Mesendoderm (in vitro differentiated cells): ENCODE measurements around the gene CKS2.

Experiments
- DNase-seq: peaks from one replicate; pipeline ENCODE4 v3.0.0; 2013
- H2AK5ac ChIP-seq: 2 replicates; pipeline ENCODE4 v1.6.1; 2013; ENCODE audit warnings: low read length, inconsistent platforms
- H2BK120ac ChIP-seq: 2 replicates; pipeline ENCODE4 v1.6.1; 2013; ENCODE audit warnings: low read depth, mild to moderate bottlenecking, low read length, moderate library complexity, mixed read lengths
- H2BK15ac ChIP-seq: replicated peaks from 2 replicates; pipeline ENCODE4 v1.6.1; 2013; ENCODE audit warnings: low read depth, mild to moderate bottlenecking, moderate library complexity
- H2BK5ac ChIP-seq: 2 replicates; pipeline ENCODE4 v1.6.1; 2013; ENCODE audit warnings: low read length, inconsistent platforms
- H3K18ac ChIP-seq: 2 replicates; pipeline ENCODE4 v1.6.1; 2013; ENCODE audit warnings: mild to moderate bottlenecking, low read length, mixed read lengths
- H3K23ac ChIP-seq: one replicate; pipeline ENCODE4 v1.6.1; 2013; ENCODE audit warnings: low read length
- H3K27ac ChIP-seq: 2 replicates; pipeline ENCODE4 v1.5.1; 2013; ENCODE audit warnings: low read depth, mild to moderate bottlenecking, inconsistent platforms, low read length, moderate library complexity
- H3K27me3 ChIP-seq: 2 replicates; pipeline ENCODE4 v1.6.1; 2013; ENCODE audit warnings: low read length, control low read depth, mild to moderate bottlenecking, inconsistent platforms; ENCODE audit not compliant: insufficient read depth, poor library complexity
- H3K36me3 ChIP-seq: 2 replicates; pipeline ENCODE4 v1.6.1; 2013; ENCODE audit warnings: low read length, inconsistent platforms; ENCODE audit not compliant: control insufficient read depth, insufficient read depth
- H3K4ac ChIP-seq: one replicate; pipeline ENCODE4 v1.6.1; 2013; ENCODE audit warnings: low read depth, mild to moderate bottlenecking, low read length, moderate library complexity
- H3K4me1 ChIP-seq: 2 replicates; pipeline ENCODE4 v1.6.1; 2013; ENCODE audit warnings: low read depth, low read length, inconsistent platforms; ENCODE audit not compliant: control insufficient read depth
- H3K4me2 ChIP-seq: 2 replicates; pipeline ENCODE4 v1.6.1; 2013; ENCODE audit warnings: low read length
- H3K4me3 ChIP-seq: 2 replicates; pipeline ENCODE4 v1.5.1; 2013; ENCODE audit warnings: mild to moderate bottlenecking, low read length
- H3K56ac ChIP-seq: one replicate; pipeline ENCODE4 v1.6.1; 2013; ENCODE audit warnings: low read length
- H3K79me1 ChIP-seq: 2 replicates; pipeline ENCODE4 v1.6.1; 2013; ENCODE audit warnings: low read length, inconsistent platforms
- H3K79me2 ChIP-seq: 2 replicates; pipeline ENCODE4 v1.6.1; 2013; ENCODE audit warnings: mild to moderate bottlenecking, low read length; ENCODE audit not compliant: control insufficient read depth, insufficient read depth
- H3K9ac ChIP-seq: 2 replicates; pipeline ENCODE4 v1.6.1; 2013; ENCODE audit warnings: low read length, inconsistent platforms
- H4K5ac ChIP-seq: one replicate; pipeline ENCODE4 v1.6.1; 2013; ENCODE audit warnings: low read length
- H4K8ac ChIP-seq: one replicate; pipeline ENCODE4 v1.6.1; 2013; ENCODE audit warnings: low read depth, mild to moderate bottlenecking, control low read depth, low read length, moderate library complexity
- WGBS: extraction: QIAGEN DNeasy Blood & Tissue Kit; methylation state at CpG from one replicate; pipeline ENCODE4 v1.1.7; 2013; ENCODE audit warnings: low lambda C conversion rate, missing lambda C conversion rate; ENCODE audit not compliant: insufficient coverage; ENCODE audit errors: extremely low coverage; 5-methylcytosine and 5-hydroxymethylcytosine counted together

The CKS2 gene

DNA sequence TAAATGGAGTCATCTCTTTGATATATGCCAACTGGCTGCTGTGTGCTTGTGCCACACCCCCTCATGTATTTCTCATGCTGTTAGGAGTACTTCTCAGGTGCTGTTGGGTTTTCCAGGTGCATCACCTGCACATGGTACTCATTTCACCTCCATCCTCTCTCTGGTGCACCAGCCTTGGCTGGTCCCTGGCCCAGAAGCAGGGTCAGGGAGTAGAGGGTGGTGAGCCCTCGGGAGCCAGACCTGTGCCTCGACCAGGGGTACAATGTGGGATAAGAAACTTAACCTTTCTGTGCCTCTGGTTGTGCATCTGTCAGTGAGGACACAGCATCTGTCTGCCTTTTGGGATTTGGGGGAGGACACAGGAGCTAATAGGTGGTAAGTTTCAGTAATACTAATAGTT lies 45.8 kb downstream of the CKS2 start:
- H3K4me3 ChIP-seq: no peak overlapping the region
- no peak overlapping the region for H3K56ac ChIP-seq
- no peak overlapping the region for H2BK15ac ChIP-seq
- no peaks in the 10 kb centered on the region for H3K27me3 ChIP-seq
- H3K4me1 ChIP-seq: no peaks in the 10 kb centered on the region
- no peak overlapping the region for H3K9ac ChIP-seq
- H3K4ac ChIP-seq: no peak overlapping the region
- DNase-seq: no peak
- H3K23ac ChIP-seq: no peak overlapping the region
- no peak overlapping the region for H3K27ac ChIP-seq
- H2AK5ac ChIP-seq: no peak overlapping the region
- no peaks in the 10 kb centered on the region for H3K79me2 ChIP-seq
- H3K4me2 ChIP-seq: no peak overlapping the region
- H2BK5ac ChIP-seq: no peak overlapping the region
- H3K36me3 ChIP-seq: peaks cover 30% of the 10 kb centered on the region
- no peak overlapping the region for H2BK120ac ChIP-seq
- H4K5ac ChIP-seq: no peak overlapping the region
- no peak overlapping the region for H3K18ac ChIP-seq
- peaks cover 3% of the 10 kb centered on the region for H3K79me1 ChIP-seq
- WGBS: no CpG with 5 or more reads among the region's 2 CpGs
- no peak overlapping the region for H4K8ac ChIP-seq

DNA sequence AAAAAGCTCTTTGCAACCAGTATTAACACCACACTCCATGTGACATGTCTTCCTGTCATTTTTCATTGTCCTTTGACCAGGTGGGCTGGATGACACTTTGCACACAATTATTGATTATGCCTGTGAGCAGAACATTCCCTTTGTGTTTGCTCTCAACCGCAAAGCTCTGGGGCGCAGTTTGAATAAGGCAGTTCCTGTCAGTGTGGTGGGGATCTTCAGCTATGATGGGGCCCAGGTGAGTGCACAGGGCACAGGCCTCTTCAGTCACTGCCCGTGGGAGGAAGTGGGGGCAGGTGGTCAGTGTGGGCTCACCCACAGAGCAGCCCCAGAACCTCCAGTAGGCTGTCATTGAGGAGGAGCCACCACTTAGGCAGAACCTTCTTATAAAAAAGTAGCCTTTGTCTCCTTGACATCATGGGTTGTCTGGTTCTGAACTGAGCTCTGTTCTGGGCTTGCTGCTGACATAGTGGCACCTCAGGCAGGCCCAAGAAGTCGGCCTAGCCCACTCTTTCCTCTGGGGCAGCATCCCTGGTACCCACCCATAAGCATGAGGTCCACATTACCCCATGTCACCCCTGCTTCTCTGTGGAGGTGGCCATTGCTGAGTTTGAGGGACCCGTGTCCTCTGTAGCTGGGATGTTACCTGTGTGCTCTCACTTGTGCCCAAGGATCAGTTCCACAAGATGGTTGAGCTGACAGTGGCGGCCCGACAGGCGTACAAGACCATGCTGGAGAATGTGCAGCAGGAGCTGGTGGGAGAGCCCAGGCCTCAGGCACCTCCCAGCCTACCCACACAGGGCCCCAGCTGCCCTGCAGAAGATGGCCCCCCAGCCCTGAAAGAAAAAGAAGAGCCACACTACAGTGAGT lies 46.6 kb downstream of the CKS2 start:
- Histone ChIP-seq H3K27ac (no peak overlapping the region), H2BK120ac (no peak overlapping the region), H3K79me2 (no peaks in the 10 kb centered on the region), H3K4ac (no peak overlapping the region), H2AK5ac (no peak overlapping the region), H3K4me2 (no peak overlapping the region), H4K8ac (no peak overlapping the region), H3K56ac (no peak overlapping the region), H4K5ac (no peak overlapping the region), H3K4me3 (no peak overlapping the region), H3K18ac (no peak overlapping the region), H3K9ac (no peak overlapping the region), H3K4me1 (no peaks in the 10 kb centered on the region), H3K23ac (no peak overlapping the region), H2BK5ac (no peak overlapping the region), H3K36me3 (peaks cover 29% of the 10 kb centered on the region), H2BK15ac (no peak overlapping the region), H3K79me1 (peaks cover 3% of the 10 kb centered on the region), H3K27me3 (no peaks in the 10 kb centered on the region)
- whole genome bisulfite sequencing: no CpG with 5 or more reads among the region's 8 CpGs
- DNase-seq: no peak

DNA sequence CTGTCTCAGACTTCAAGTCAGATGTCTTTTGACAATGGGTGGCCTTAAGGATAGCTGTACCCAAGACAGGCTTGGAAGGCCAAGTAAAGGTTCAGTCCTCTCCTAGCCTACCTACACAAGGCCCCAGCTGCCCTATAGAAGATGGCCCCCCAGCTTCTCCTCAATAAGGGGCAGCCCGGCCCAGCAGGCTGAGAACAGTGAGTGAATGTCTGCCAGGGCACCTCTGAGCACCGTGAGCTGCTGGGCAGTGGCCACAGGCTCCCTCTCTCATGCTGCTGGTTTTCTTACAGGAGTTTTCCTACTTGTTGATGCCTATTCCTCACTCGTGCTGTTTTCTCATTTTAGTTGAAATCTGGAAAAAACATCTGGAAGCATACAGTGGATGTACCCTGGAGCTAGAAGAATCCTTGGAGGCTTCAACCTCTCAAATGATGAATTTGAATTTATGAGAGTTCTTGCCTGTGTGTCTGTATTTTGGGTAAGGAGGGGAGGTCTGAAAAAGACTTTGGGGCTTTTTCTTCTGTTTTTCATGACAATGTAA lies 47.5 kb downstream of the CKS2 start:
- H3K79me1 ChIP-seq: no peaks in the 10 kb centered on the region
- no peaks in the 10 kb centered on the region for H3K79me2 ChIP-seq
- no peak for DNase-seq
- no peak overlapping the region for H4K8ac ChIP-seq
- H3K9ac ChIP-seq: no peak overlapping the region
- no peak overlapping the region for H4K5ac ChIP-seq
- H2BK5ac ChIP-seq: no peak overlapping the region
- no peaks in the 10 kb centered on the region for H3K4me1 ChIP-seq
- H2BK120ac ChIP-seq: no peak overlapping the region
- peaks cover 25% of the 10 kb centered on the region for H3K36me3 ChIP-seq
- no CpG with 5 or more reads among the region's 3 CpGs for WGBS
- no peak overlapping the region for H3K4me3 ChIP-seq
- H2BK15ac ChIP-seq: no peak overlapping the region
- no peak overlapping the region for H3K56ac ChIP-seq
- H3K23ac ChIP-seq: no peak overlapping the region
- no peak overlapping the region for H3K18ac ChIP-seq
- no peak overlapping the region for H3K27ac ChIP-seq
- no peak overlapping the region for H2AK5ac ChIP-seq
- H3K27me3 ChIP-seq: no peaks in the 10 kb centered on the region
- H3K4ac ChIP-seq: no peak overlapping the region
- no peak overlapping the region for H3K4me2 ChIP-seq

GRCh38 chr9:89358985-89359384 lies 48.0 kb downstream of the CKS2 start:
- H2AK5ac ChIP-seq: no peak overlapping the region
- H3K56ac ChIP-seq: no peak overlapping the region
- H3K27me3 ChIP-seq: no peaks in the 10 kb centered on the region
- no peak overlapping the region for H2BK5ac ChIP-seq
- no peak overlapping the region for H4K8ac ChIP-seq
- H3K9ac ChIP-seq: no peak overlapping the region
- no peak for DNase-seq
- no peak overlapping the region for H3K23ac ChIP-seq
- H3K4ac ChIP-seq: no peak overlapping the region
- no peak overlapping the region for H3K27ac ChIP-seq
- H3K4me2 ChIP-seq: no peak overlapping the region
- no peak overlapping the region for H2BK15ac ChIP-seq
- no peak overlapping the region for H3K18ac ChIP-seq
- H3K4me1 ChIP-seq: no peaks in the 10 kb centered on the region
- H3K4me3 ChIP-seq: no peak overlapping the region
- WGBS: no CpG with 5 or more reads among the region's 4 CpGs
- H3K36me3 ChIP-seq: peaks cover 25% of the 10 kb centered on the region
- H3K79me2 ChIP-seq: no peaks in the 10 kb centered on the region
- H3K79me1 ChIP-seq: no peaks in the 10 kb centered on the region
- H2BK120ac ChIP-seq: no peak overlapping the region
- no peak overlapping the region for H4K5ac ChIP-seq

DNA sequence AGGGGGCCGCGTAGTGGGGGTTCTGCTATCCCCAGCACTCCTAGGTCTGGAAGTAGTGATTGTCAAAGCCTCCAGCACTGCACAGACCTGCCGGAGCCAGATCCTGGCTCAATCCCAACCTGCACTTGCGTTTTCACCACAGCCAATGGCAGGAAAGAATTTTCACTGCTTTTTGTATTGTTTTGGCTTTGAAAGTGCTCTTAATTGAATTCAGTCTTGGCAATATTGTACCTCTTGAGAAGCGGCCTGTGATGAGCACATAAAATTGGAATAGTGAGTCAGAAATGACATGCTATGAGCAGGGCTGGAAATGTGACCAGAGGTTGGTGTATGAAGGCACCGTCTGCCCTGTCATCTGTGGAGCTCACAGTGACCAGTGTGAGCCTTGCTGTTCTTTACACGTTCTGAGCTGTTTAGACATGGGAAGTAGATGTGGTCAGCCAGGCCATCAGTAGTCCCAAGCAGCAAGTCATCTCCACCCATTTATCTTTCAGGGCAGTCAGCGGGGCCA lies 48.8 kb downstream of the CKS2 start:
- Histone ChIP-seq H3K36me3 (peaks cover 25% of the 10 kb centered on the region), H3K18ac (no peak overlapping the region), H3K79me2 (no peaks in the 10 kb centered on the region), H3K27ac (no peak overlapping the region), H3K4ac (no peak overlapping the region), H3K4me1 (no peaks in the 10 kb centered on the region), H2BK120ac (no peak overlapping the region), H4K8ac (no peak overlapping the region), H2BK15ac (no peak overlapping the region), H2AK5ac (no peak overlapping the region), H3K4me3 (no peak overlapping the region), H3K23ac (no peak overlapping the region), H3K4me2 (no peak overlapping the region), H3K27me3 (no peaks in the 10 kb centered on the region), H3K56ac (no peak overlapping the region), H3K9ac (no peak overlapping the region), H3K79me1 (no peaks in the 10 kb centered on the region), H2BK5ac (no peak overlapping the region), H4K5ac (no peak overlapping the region)
- WGBS: no CpG with 5 or more reads among the region's 8 CpGs
- no peak for DNase-seq
